PC-9 (cell line): ENCODE results near the gene RETREG1. TPM values are rescaled to one million over a fixed set of nuclear protein-coding genes. Genes with fewer than 3 reads are reported as not detected.

ENCODE experiments used
- BruUV-seq: library from RNA; stranded (reverse); fragments of 400-500 nt; replicated peaks from 2 replicates; lab custom pipeline; 2021; lab: Mats Ljungman, UMichigan
- CTCF ChIA-PET: fragments of 300-600 bp; sonication (Branson Sonifier 250); formaldehyde crosslinking; loops from one replicate; lab custom pipeline; 2022; ENCODE audit warnings: antibody characterized with exemption; lab: Charles Lee
- POLR2A ChIA-PET: fragments of 300-600 bp; sonication (Branson Sonifier 250); formaldehyde crosslinking; loops from one replicate; lab custom pipeline; 2022; ENCODE audit warnings: antibody characterized with exemption; ENCODE audit not compliant: unreplicated experiment; lab: Charles Lee
- DNase-seq, 2 experiments: peaks; one replicate each; pipeline versions ENCODE4 v3.0.0 to v3.0.0-alpha.2; 2015 to 2022; ENCODE audit warnings: mixed read lengths in 1 of 2
- H2AFZ ChIP-seq: fragments of 200-600 bp; sonication (generic); 2 replicates; pipeline ENCODE4 v1.8.1; 2017; ENCODE audit warnings: antibody characterized with exemption
- H3F3A ChIP-seq: fragments of 200-600 bp; sonication (generic); 2 replicates; pipeline ENCODE4 v1.8.1; 2017; ENCODE audit warnings: antibody characterized with exemption, mild to moderate bottlenecking, low read depth; ENCODE audit not compliant: insufficient read depth
- H3K27ac ChIP-seq: fragments of 200-600 bp; sonication (generic); 2 replicates; pipeline ENCODE4 v1.6.1; 2016; ENCODE audit warnings: mixed run types
- H3K27me3 ChIP-seq: fragments of 200-600 bp; sonication (generic); 2 replicates; pipeline ENCODE4 v1.6.1; 2016; ENCODE audit warnings: low read depth, mixed run types; ENCODE audit not compliant: insufficient read depth
- H3K36me3 ChIP-seq: fragments of 200-600 bp; sonication (generic); 2 replicates; pipeline ENCODE4 v1.6.1; 2016; ENCODE audit warnings: low read depth, mixed run types
- H3K4me1 ChIP-seq: fragments of 200-600 bp; sonication (generic); replicated peaks from 2 replicates; pipeline ENCODE4 v1.6.1; 2016; ENCODE audit warnings: mixed run types; ENCODE audit not compliant: insufficient read depth
- H3K4me2 ChIP-seq: fragments of 200-600 bp; sonication (generic); 2 replicates; pipeline ENCODE4 v1.6.1; 2017; ENCODE audit warnings: mixed run types
- H3K4me3 ChIP-seq: fragments of 200-600 bp; sonication (generic); 2 replicates; pipeline ENCODE4 v1.6.1; 2016; ENCODE audit warnings: mixed run types
- H3K79me2 ChIP-seq: fragments of 200-600 bp; sonication (generic); 2 replicates; pipeline ENCODE4 v1.6.1; 2017; ENCODE audit warnings: low read depth, mixed run types
- H3K9me2 ChIP-seq: fragments of 200-600 bp; sonication (generic); 2 replicates; pipeline ENCODE4 v1.8.1; 2017; ENCODE audit warnings: mild to moderate bottlenecking; ENCODE audit not compliant: insufficient read depth
- H3K9me3 ChIP-seq: fragments of 200-600 bp; sonication (generic); 2 replicates; pipeline ENCODE4 v1.8.1; 2016; ENCODE audit warnings: low read depth; ENCODE audit not compliant: insufficient read depth
- H4K20me1 ChIP-seq: fragments of 200-600 bp; sonication (generic); 2 replicates; pipeline ENCODE4 v1.8.1; 2017; ENCODE audit not compliant: insufficient read depth
- CTCF ChIP-seq: fragments of 200-600 bp; sonication (generic); conservative IDR thresholded peaks from 2 replicates; pipeline ENCODE4 v1.6.1; 2017; ENCODE audit warnings: mixed run types, antibody characterized with exemption, mild to moderate bottlenecking, moderate library complexity
- EZH2 ChIP-seq: fragments of 200-600 bp; sonication (generic); IDR thresholded peaks from 2 replicates; pipeline ENCODE4 v1.8.0; 2017; ENCODE audit warnings: antibody characterized with exemption, low read depth
- intact Hi-C: fragments of 100-400 bp; cut with micrococcal nuclease; formaldehyde crosslinking; loops from one replicate; pipeline ENCODE4 v1.10.0; 2022; ENCODE audit not compliant: unreplicated experiment
- total RNA-seq: library from RNA; stranded (reverse); gene quantifications from 2 replicates; pipeline ENCODE4 v1.2.3, GENCODE V29; 2021

Gene RETREG1
- total RNA-seq, 1 experiment from 2014 or later = 9.7 TPM

GRCh38 chr5:16603701-16604100 is 13.1 kb downstream of the RETREG1 start:
- intact Hi-C loops = no loop called here
- Histone ChIP-seq H3K36me3 (no peaks in the 10 kb centered on the region), H3K4me3 (no peak overlapping the region), H3K27me3 (peaks cover 30% of the 10 kb centered on the region; the same call in 1 of the 2 replicates), H3K27ac (no peak overlapping the region), H3K4me1 (no peaks in the 10 kb centered on the region), H3K9me2 (no peaks in the 10 kb centered on the region), H2AFZ (no peak overlapping the region), H3K4me2 (no peak overlapping the region), H3F3A (no peaks in the 10 kb centered on the region), H4K20me1 (no peaks in the 10 kb centered on the region), H3K79me2 (no peaks in the 10 kb centered on the region), H3K9me3 (no peaks in the 10 kb centered on the region)
- no peak for DNase-seq
- no TSS peak for BruUV-seq
- ChIA-PET POLR2A (no interaction called here), CTCF (no interaction called here)
- TF ChIP-seq CTCF (no peak), EZH2 (no peak)

GRCh38 chr5:16603295-16603694 is 13.5 kb downstream of the RETREG1 start:
- no peak for TF ChIP-seq EZH2
- no peak for TF ChIP-seq CTCF
- Histone ChIP-seq H2AFZ (no peak overlapping the region), H3K27me3 (peaks cover 30% of the 10 kb centered on the region; the same call in 1 of the 2 replicates), H4K20me1 (no peaks in the 10 kb centered on the region), H3K9me3 (no peaks in the 10 kb centered on the region), H3K4me1 (no peaks in the 10 kb centered on the region), H3K79me2 (no peaks in the 10 kb centered on the region), H3K4me3 (no peak overlapping the region), H3F3A (no peaks in the 10 kb centered on the region), H3K36me3 (no peaks in the 10 kb centered on the region), H3K27ac (no peak overlapping the region), H3K9me2 (no peaks in the 10 kb centered on the region), H3K4me2 (no peak overlapping the region)
- ChIA-PET POLR2A (no interaction called here), CTCF (no interaction called here)
- no peak for DNase-seq
- intact Hi-C loops = no loop called here
- BruUV-seq = no TSS peak

GRCh38 chr5:16602182-16602581 is 14.6 kb downstream of the RETREG1 start:
- CTCF ChIA-PET = no interaction called here

More at GRCh38 chr5:16602182-16602581, 14.6 kb downstream of the RETREG1 start:
- Histone ChIP-seq H3K27me3 (peaks cover 28% of the 10 kb centered on the region; the same call in 1 of the 2 replicates), H4K20me1 (no peaks in the 10 kb centered on the region), H3K36me3 (no peaks in the 10 kb centered on the region), H3K4me1 (no peaks in the 10 kb centered on the region), H3K4me2 (no peak overlapping the region), H3K4me3 (no peak overlapping the region), H3K9me3 (no peaks in the 10 kb centered on the region), H3K27ac (no peak overlapping the region), H3K79me2 (no peaks in the 10 kb centered on the region), H2AFZ (no peak overlapping the region), H3K9me2 (no peaks in the 10 kb centered on the region), H3F3A (no peaks in the 10 kb centered on the region)
- no peak for DNase-seq
- no peak for TF ChIP-seq EZH2
- TF ChIP-seq CTCF = no peak
- intact Hi-C loops = no loop called here
- POLR2A ChIA-PET = no interaction called here
- no TSS peak for BruUV-seq
